Motor neuron (in vitro differentiated cells): ENCODE data around the gene DYRK3. TPM values are rescaled to one million over a fixed set of nuclear protein-coding genes. Genes with fewer than 3 reads are reported as not detected.

Experiments
- ATAC-seq, 8 experiments: fragments of 200-7000 bp; cut with Tn5 transposase; replicated peaks in 6 of 8; 2 replicates each; pipeline ENCODE4 v1.8.0; 2021; ENCODE audit warnings: mild to moderate bottlenecking in 8 of 8, moderate library complexity in 8 of 8
- H3K27ac ChIP-seq, 2 donors: fragments of 250-450 bp; sonication (Bioruptor Pico); 2 replicates each; pipeline ENCODE4 v1.9.0; 2021; ENCODE audit warnings: antibody characterized with exemption in 2 of 2, mild to moderate bottlenecking in 2 of 2, moderate library complexity in 1 of 2
- H3K4me1 ChIP-seq, 2 donors: fragments of 250-450 bp; sonication (Bioruptor Pico); replicated peaks in 1 of 2; 2 replicates each; pipeline ENCODE4 v1.6.1; 2021; ENCODE audit warnings: antibody characterized with exemption in 2 of 2, mild to moderate bottlenecking in 2 of 2, moderate library complexity in 1 of 2
- H3K4me3 ChIP-seq, 5 donors: fragments of 250-450 bp; sonication (Bioruptor Pico); 2 replicates each; pipeline ENCODE4 v1.9.0; 2021; ENCODE audit warnings: antibody characterized with exemption in 5 of 5, mild to moderate bottlenecking in 5 of 5, moderate library complexity in 4 of 5
- WGBS, 10 experiments: fragments of 450-650 bp; shearing (Covaris generic); methylation state at CpG; one replicate each; pipeline ENCODE4 v1.0.0; 2022; 5-methylcytosine and 5-hydroxymethylcytosine counted together
- in situ Hi-C, 9 experiments: fragments of 400-800 bp; cut with MboI; loops; one replicate each; pipeline ENCODE4 v1.15.0; 2021; ENCODE audit warnings: low sequenced_read_pairs in 9 of 9, low pct_unique_long_range_greater_than_20kb in 2 of 9; ENCODE audit not compliant: unreplicated experiment in 9 of 9
- total RNA-seq, 8 experiments: library from RNA; unstranded; fragments of 300-600 nt; gene quantifications; 2 replicates each; pipeline versions ENCODE4 v1.2.3 to v1.2.4, GENCODE V29; 2022

The DYRK3 gene
- total RNA-seq, 8 experiments from 2014 or later: 6.6 to 27.4 (median 19.4) TPM

DNA sequence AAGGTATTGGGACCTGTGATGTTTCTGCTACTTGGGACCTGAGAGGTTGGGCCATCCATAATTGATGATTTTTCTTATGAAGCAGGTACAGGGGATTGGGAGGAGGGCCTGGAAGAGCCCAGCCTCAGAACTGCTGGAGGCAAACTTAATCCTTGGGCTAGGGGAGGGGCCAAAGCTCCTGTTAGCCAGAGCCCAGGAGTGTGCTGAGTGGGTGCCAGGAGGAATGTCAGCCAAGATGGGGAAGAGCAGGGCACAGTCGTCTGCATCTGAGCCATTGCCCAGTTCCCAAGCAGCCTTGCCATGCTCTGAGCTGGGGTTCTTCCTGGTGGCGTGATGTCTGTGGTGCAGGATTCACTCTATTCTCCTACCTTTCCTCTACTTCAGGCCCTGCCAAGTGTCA is 55.2 kb downstream of the DYRK3 start:
- Histone ChIP-seq H3K27ac (no peak overlapping the region), H3K4me1 (peaks cover 53 to 71% of the 10 kb centered on the region in 2 donors), H3K4me3 (no peak overlapping the region)
- no peak for ATAC-seq
- in situ Hi-C loops: no loop called here
- WGBS, 10 experiments: 64 to 100% (median 90%) methylated on average over 1 to 2 of the region's 2 CpGs; no CpG with 5 or more reads in 6 of the 10 experiments

DNA sequence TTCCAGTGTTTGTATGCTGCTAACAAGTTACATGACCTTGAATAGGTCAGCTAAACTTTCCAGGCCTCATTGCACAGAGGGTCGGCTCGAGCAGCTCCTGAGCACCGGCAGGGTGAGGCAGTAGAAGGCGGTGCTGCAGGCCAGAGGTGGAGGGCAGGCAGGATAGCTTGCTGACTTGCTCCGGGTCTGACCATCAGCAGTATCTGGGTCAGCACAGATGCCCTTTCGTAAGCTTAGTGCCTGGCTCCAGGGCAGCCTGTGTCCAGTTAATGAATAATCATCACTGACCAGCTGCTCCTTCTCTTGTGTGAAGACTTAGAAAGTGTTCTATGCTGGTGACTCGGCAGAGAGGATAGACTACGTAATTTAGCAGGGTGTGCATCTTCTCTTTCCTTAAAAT is 56.3 kb downstream of the DYRK3 start:
- in situ Hi-C loops: no loop called here
- ATAC-seq: peak in 2 of 8 experiments; percentile 12 to 46
- no peak overlapping the region for H3K4me3 ChIP-seq
- WGBS, 10 experiments: 37 to 100% (median 38%) methylated on average over 1 to 7 of the region's 8 CpGs; no CpG with 5 or more reads in 5 of the 10 experiments
- no peak overlapping the region for H3K27ac ChIP-seq
- peaks cover 51 to 68% of the 10 kb centered on the region in 2 donors for H3K4me1 ChIP-seq

DNA sequence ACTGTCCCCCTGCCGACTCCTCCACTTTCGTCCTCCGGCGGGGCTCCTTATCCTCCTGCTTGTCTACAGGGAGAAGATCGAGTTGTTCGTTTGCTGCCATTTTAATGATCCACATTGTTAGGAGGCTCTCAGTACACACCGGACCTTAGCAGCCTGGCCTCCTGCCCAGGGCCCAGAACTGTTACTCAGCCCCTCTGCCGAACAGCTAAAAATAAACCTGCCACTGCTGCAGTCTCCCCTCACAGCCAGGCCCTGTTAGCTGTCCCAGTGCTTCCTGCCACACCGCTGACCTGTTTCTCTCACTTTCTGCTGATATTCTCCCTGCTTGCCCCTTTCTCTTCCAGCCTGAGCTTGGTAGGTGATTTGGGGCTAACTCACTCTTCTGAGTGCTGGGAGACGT is 57.7 kb downstream of the DYRK3 start:
- peak; percentile 4 to 72 (median 20) for ATAC-seq
- no peak overlapping the region for H3K4me3 ChIP-seq
- in situ Hi-C loops: no loop called here
- WGBS, 10 experiments: 57 to 100% (median 81%) methylated on average over 1 to 8 of the region's 10 CpGs; no CpG with 5 or more reads in 1 of the 10 experiments
- H3K27ac ChIP-seq: no peak overlapping the region
- H3K4me1 ChIP-seq: peaks cover 36 to 54% of the 10 kb centered on the region in 2 donors

DNA sequence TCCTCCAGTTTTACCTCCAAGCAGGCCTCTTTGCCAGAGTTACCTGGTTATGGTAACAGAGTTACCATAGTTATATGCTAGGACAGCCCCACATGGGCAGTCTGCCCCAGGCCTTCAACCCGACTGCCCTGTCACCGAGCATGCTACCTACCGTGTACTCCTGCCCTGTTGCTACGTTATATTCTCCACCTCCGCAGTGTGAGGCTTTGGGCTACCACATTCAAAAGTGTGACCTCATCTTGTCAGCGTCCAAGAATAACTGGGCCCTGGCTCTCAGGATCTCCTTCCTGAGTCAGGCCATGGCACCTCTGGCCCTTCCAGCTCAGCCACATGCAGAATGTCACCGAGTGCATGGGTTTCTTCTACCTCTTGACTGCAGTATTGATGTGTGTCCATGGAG is 58.3 kb downstream of the DYRK3 start:
- 43 to 100% (median 95%) methylated on average over 1 to 7 of the region's 7 CpGs; no CpG with 5 or more reads in 3 of the 10 experiments for WGBS, 10 experiments
- ATAC-seq: peak in 6 of 8 experiments; percentile 3 to 68 (median 32)
- Histone ChIP-seq H3K27ac (no peak overlapping the region), H3K4me3 (no peak overlapping the region), H3K4me1 (peaks cover 31 to 48% of the 10 kb centered on the region in 2 donors)
- in situ Hi-C loops: no loop called here

DNA sequence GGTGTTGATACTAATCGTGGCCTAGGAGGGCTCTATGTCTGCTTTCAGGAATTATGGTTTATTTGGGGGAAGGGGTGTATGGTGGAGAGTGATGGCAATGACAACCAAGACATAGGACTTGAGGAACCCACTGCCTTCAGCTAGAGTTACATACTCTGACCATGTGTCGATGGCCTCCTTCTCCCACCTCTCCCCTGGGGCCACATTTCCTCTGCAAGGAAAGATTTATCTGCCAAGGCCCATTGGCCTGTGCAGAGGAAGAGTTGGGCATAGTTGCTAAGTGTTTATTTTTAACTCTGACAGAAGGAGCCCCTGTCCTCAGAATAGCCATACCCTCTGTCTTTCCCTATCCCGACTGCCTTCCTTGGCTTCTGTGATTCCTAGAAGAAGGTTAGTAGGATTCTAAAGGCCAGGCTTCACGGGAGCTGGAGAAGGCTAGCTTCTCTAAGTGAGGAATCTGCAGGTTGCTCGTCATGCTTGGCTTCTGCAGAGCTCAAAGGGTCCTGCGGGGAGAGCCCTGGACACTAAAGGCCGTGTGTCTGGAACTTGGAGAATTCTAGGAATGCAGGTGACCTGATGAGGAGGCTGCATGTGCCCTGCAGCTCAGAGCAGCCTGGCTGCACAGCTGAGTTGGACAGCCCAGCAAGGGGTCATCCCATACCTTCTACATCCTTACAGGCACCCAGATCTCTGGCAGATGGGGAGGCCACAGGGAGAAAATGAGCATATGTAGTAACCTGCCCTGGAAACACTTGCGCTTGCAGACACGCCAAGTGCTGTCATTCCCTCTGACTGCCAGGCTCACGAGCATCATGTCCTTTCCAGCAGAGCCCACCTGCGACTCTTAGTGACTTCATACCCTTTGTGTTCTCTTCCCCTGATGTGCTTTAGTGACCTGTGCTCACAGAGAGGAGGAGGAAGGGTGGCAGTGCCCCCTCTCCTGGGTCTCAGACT is 59.1 kb downstream of the DYRK3 start:
- in situ Hi-C loops: no loop called here
- ATAC-seq: peak in 2 of 8 experiments; percentile 6 to 17
- Histone ChIP-seq H3K4me3 (no peak overlapping the region), H3K27ac (no peak overlapping the region), H3K4me1 (peaks cover 23 to 40% of the 10 kb centered on the region in 2 donors)
- WGBS, 10 experiments: 48 to 100% (median 90%) methylated on average over 1 to 10 of the region's 11 CpGs; no CpG with 5 or more reads in 1 of the 10 experiments

DNA sequence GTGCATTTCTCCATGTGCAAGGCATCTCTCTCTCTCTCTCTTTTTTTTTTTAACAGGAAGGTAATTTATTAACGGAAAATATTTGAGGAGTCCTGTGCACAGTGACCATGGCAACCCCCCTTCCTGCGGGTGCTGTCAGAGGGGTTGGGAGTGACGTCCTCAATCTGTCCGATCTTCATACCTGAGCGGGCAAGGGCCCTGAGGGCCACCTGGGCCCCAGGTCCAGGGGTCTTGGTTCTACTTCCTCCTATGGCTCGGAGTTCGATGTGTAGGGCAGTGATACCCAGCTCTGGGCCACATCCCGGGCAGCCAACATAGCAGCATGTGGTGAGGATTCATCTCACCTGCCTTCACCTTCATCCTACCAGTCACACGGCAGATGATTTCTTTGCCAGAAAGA is 60.4 kb downstream of the DYRK3 start:
- 80 to 100% (median 94%) methylated on average over 1 to 9 of the region's 9 CpGs; no CpG with 5 or more reads in 1 of the 10 experiments for WGBS, 10 experiments
- Histone ChIP-seq H3K4me1 (peaks cover 29 to 47% of the 10 kb centered on the region in 2 donors), H3K27ac (no peak overlapping the region), H3K4me3 (no peak overlapping the region)
- ATAC-seq: no peak
- in situ Hi-C loops: no loop called here

DNA sequence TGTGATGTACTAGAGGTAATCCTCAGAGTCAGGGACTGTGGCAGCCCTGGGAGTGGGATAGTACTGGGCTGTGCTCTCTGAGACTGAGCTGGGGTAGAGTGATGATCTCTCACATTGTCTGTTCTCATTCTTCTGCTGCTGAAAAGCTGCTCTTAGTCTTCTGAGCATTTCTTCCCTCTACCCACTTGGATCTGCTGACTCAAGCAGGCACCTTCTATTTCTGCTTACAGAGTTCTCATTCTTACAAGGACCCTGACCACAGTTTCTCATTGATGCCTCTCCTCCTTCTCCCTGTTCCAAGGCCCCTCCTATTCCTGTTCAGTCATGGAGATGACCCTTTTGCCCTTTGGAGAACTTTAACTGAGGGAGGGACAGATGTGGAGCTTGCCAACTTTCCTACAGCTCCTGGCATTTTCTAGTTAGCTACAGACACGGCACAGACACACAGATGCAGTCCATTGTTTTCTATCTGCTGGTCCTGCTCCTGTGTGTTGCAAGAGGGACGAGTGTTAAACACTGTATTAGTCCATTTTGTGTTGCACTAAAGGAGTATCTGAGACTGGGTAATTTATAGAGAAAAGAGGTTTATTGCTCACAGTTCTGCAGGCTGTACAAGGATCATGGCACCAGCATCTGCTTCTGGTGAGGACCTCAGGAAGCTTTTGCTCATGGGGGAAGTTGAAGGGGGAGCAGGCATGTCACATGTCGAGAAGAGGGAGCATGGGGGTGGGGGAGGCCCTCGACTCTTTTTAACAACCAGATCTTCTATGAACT is 61.7 kb downstream of the DYRK3 start:
- Histone ChIP-seq H3K4me1 (peaks cover 23 to 42% of the 10 kb centered on the region in 2 donors), H3K4me3 (no peak overlapping the region), H3K27ac (no peak overlapping the region)
- in situ Hi-C loops: no loop called here
- ATAC-seq: no peak
- WGBS, 10 experiments: 29 to 100% (median 73%) methylated on average over 1 to 3 of the region's 4 CpGs; no CpG with 5 or more reads in 3 of the 10 experiments

DNA sequence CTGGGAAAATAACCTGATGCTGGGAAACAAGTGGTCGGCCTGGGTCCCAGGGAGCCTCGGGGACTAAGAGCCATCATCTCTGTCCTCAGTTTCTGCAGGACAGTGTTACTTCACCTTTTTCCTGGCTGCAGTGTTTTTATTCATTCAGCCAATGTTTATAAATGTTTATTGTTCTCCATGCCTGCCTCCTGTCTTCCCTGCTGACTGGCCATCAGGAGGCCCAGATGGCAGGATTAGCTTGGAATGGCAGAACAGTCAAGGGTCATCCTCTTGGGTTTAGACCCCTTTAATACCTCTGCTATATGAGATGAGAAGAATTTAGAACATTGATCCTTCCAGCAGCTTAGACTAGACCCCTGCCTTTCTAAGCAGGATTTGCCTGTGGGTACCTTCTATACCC is 62.7 kb downstream of the DYRK3 start:
- ATAC-seq: no peak
- 88 to 100% (median 92%) methylated on average over 2 of the region's 2 CpGs; no CpG with 5 or more reads in 5 of the 10 experiments for WGBS, 10 experiments
- in situ Hi-C loops: no loop called here
- Histone ChIP-seq H3K4me3 (no peak overlapping the region), H3K4me1 (peaks cover 25 to 43% of the 10 kb centered on the region in 2 donors), H3K27ac (no peak overlapping the region)

Other genes with a start within 250 kb of the DYRK3 start
- gene IKBKE, start 165.1 kb upstream of the DYRK3 start, total RNA-seq: 10 to 100 TPM in 1 of 8 experiments, 1 to 10 TPM in 4, under 1 TPM in 3; 0.05 to 10.0 (median 3.3) TPM
- gene RASSF5, start 128.0 kb upstream of the DYRK3 start, total RNA-seq: 1 to 10 TPM in 7 of 8 experiments, under 1 TPM in 1; 0.81 to 7.6 (median 5.5) TPM
- gene EIF2D, start 23.1 kb upstream of the DYRK3 start, total RNA-seq: 10 to 100 TPM; 30.8 to 55.2 (median 40.2) TPM
- gene MAPKAPK2, start 49.4 kb downstream of the DYRK3 start, total RNA-seq: 100 to 1,000 TPM in 1 of 8 experiments, 10 to 100 TPM in 7; 29.4 to 120 (median 43.5) TPM
- gene IL19, start 135.2 kb downstream of the DYRK3 start, total RNA-seq: 1 to 10 TPM in 1 of 8 experiments, under 1 TPM in 4, not detected in 3; 0.27 to 2.5 (median 0.81) TPM
- under 1 TPM in 3 of 8 experiments, not detected in 5; 0.27 to 0.66 (median 0.46) TPM for gene IL10, start 137.0 kb downstream of the DYRK3 start, total RNA-seq
- gene IL20, start 230.1 kb downstream of the DYRK3 start, total RNA-seq: under 1 TPM in 1 of 8 experiments, not detected in 7; 0.25 TPM